ENCODE measurements around the gene OSBPL1A. TPM values are rescaled to one million over a fixed set of nuclear protein-coding genes. Genes with fewer than 3 reads are reported as not detected.

The OSBPL1A gene
- total and polyA plus RNA-seq, 2 of the 8 experiments (the other 6 are each of a cell fraction or from before 2014, with no cell fraction given), result 53.2 to 74.9 TPM

- TF ChIP-seq ATF3 (IDR thresholded peaks at IDR 0.05; ENCODE audit: insufficient read depth, low read depth, low read length), result no peak
- no peak for TF ChIP-seq CHD1 (IDR thresholded peaks at IDR 0.05; ENCODE audit: low read depth, low read length)
- no peak for TF ChIP-seq RBBP5 (IDR thresholded peaks at IDR 0.05; ENCODE audit: borderline replicate concordance, low read depth, low read length)
- TF ChIP-seq ASH2L (IDR thresholded peaks at IDR 0.05; ENCODE audit: low read length), result no peak
- no peak for TF ChIP-seq ATF2 (IDR thresholded peaks at IDR 0.05; ENCODE audit: low read length)
- TF ChIP-seq KDM5A (IDR thresholded peaks at IDR 0.05; ENCODE audit: low read length), result no peak
These were observed 64.5 kb downstream of the OSBPL1A start (continued) for GRCh38 chr18:24333084-24333483.
